Measurements from ENCODE around the gene PKDCC. TPM values are rescaled to one million over a fixed set of nuclear protein-coding genes. Genes with fewer than 3 reads are reported as not detected.

Gene PKDCC
- total RNA-seq, 1 experiment from 2014 or later: 14.8 TPM

GRCh38 chr2:42036940-42037339 is 10.9 kb upstream of the PKDCC start:
- TF ChIP-seq SIN3A (IDR thresholded peaks at IDR 0.05; ENCODE audit: borderline replicate concordance, insufficient read depth, low read depth, low read length) (no peak), TCF7L2 (IDR thresholded peaks at IDR 0.05; ENCODE audit: low read depth, low read length) (no peak), POLR2AphosphoS5 (IDR thresholded peaks at IDR 0.05; ENCODE audit: low read depth, low read length) (no peak)
- TF ChIP-seq, protein P1, sequence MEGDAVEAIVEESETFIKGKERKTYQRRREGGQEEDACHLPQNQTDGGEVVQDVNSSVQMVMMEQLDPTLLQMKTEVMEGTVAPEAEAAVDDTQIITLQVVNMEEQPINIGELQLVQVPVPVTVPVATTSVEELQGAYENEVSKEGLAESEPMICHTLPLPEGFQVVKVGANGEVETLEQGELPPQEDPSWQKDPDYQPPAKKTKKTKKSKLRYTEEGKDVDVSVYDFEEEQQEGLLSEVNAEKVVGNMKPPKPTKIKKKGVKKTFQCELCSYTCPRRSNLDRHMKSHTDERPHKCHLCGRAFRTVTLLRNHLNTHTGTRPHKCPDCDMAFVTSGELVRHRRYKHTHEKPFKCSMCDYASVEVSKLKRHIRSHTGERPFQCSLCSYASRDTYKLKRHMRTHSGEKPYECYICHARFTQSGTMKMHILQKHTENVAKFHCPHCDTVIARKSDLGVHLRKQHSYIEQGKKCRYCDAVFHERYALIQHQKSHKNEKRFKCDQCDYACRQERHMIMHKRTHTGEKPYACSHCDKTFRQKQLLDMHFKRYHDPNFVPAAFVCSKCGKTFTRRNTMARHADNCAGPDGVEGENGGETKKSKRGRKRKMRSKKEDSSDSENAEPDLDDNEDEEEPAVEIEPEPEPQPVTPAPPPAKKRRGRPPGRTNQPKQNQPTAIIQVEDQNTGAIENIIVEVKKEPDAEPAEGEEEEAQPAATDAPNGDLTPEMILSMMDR (IDR thresholded peaks at IDR 0.05): no peak
- TF ChIP-seq, protein P2, sequence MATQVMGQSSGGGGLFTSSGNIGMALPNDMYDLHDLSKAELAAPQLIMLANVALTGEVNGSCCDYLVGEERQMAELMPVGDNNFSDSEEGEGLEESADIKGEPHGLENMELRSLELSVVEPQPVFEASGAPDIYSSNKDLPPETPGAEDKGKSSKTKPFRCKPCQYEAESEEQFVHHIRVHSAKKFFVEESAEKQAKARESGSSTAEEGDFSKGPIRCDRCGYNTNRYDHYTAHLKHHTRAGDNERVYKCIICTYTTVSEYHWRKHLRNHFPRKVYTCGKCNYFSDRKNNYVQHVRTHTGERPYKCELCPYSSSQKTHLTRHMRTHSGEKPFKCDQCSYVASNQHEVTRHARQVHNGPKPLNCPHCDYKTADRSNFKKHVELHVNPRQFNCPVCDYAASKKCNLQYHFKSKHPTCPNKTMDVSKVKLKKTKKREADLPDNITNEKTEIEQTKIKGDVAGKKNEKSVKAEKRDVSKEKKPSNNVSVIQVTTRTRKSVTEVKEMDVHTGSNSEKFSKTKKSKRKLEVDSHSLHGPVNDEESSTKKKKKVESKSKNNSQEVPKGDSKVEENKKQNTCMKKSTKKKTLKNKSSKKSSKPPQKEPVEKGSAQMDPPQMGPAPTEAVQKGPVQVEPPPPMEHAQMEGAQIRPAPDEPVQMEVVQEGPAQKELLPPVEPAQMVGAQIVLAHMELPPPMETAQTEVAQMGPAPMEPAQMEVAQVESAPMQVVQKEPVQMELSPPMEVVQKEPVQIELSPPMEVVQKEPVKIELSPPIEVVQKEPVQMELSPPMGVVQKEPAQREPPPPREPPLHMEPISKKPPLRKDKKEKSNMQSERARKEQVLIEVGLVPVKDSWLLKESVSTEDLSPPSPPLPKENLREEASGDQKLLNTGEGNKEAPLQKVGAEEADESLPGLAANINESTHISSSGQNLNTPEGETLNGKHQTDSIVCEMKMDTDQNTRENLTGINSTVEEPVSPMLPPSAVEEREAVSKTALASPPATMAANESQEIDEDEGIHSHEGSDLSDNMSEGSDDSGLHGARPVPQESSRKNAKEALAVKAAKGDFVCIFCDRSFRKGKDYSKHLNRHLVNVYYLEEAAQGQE (IDR thresholded peaks at IDR 0.05; ENCODE audit: insufficient read depth in 1 of 2, low read depth in 2 of 2, low read length in 1 of 2): no peak
- ChIA-PET POLR2A (no interaction called here), CTCF (no interaction called here)
- ATAC-seq (no peak), DNase-seq (ENCODE audit: low read depth, low spot score) (no peak)
- in situ Hi-C loops (cut with HindIII; ENCODE audit: low pct_unique_long_range_greater_than_20kb, low sequenced_read_pairs) (no loop called here), intact Hi-C loops (cut with micrococcal nuclease; ENCODE audit: unreplicated experiment) (no loop called here)
- H3K9me3 ChIP-seq (ENCODE audit: control insufficient read depth, insufficient read depth, low read depth, low read length): no peaks in the 10 kb centered on the region
- H3K36me3 ChIP-seq (ENCODE audit: control insufficient read depth, insufficient read depth, low read length): no peaks in the 10 kb centered on the region
- no peak overlapping the region for H3K27ac ChIP-seq (ENCODE audit: low read length)
- no peaks in the 10 kb centered on the region for H3K4me1 ChIP-seq (ENCODE audit: control insufficient read depth, insufficient read depth, low read length)
- H3K27me3 ChIP-seq (ENCODE audit: control insufficient read depth, insufficient read depth, low read length): no peaks in the 10 kb centered on the region
- BruUV-seq (replicated peaks): no TSS peak
- H3K4me3 ChIP-seq (ENCODE audit: low read depth in 2 of 2, low read length in 2 of 2): no peak overlapping the region

GRCh38 chr2:42040643-42041278 is 7.1 kb upstream of the PKDCC start:
- Histone ChIP-seq H3K27me3 (ENCODE audit: control insufficient read depth, insufficient read depth, low read length) (no peaks in the 10 kb centered on the region), H3K9me3 (ENCODE audit: control insufficient read depth, insufficient read depth, low read depth, low read length) (no peaks in the 10 kb centered on the region), H3K4me3 (ENCODE audit: low read depth in 2 of 2, low read length in 2 of 2) (no peak overlapping the region), H3K27ac (ENCODE audit: low read length) (no peak overlapping the region), H3K4me1 (ENCODE audit: control insufficient read depth, insufficient read depth, low read length) (peaks cover 3% of the 10 kb centered on the region), H3K36me3 (ENCODE audit: control insufficient read depth, insufficient read depth, low read length) (no peaks in the 10 kb centered on the region)
- ATAC-seq: no peak
- no peak for DNase-seq (ENCODE audit: low read depth, low spot score)
- no peak for TF ChIP-seq SIN3A (IDR thresholded peaks at IDR 0.05; ENCODE audit: borderline replicate concordance, insufficient read depth, low read depth, low read length)
- no TSS peak for BruUV-seq (replicated peaks)
- intact Hi-C loops (cut with micrococcal nuclease; ENCODE audit: unreplicated experiment): no loop called here
- CTCF ChIA-PET: interaction anchor here (0.8 kb wide), 1 partner anchor 23 kb away, joined by 3 read pairs; no protein-coding TSS in a partner anchor
- in situ Hi-C loops (cut with HindIII; ENCODE audit: low pct_unique_long_range_greater_than_20kb, low sequenced_read_pairs): no loop called here
- POLR2A ChIA-PET: no interaction called here

- in situ Hi-C loops (cut with HindIII; ENCODE audit: low pct_unique_long_range_greater_than_20kb, low sequenced_read_pairs) (no loop called here), intact Hi-C loops (cut with micrococcal nuclease; ENCODE audit: unreplicated experiment) (no loop called here)
- no peak for DNase-seq (ENCODE audit: low read depth, low spot score)
- no TSS peak for BruUV-seq (replicated peaks)
- ChIA-PET CTCF (interaction anchor here (0.6 to 0.8 kb wide), 2 partner anchors 23 to 236 kb away, joined by 3 to 8 read pairs; no protein-coding TSS in a partner anchor), POLR2A (no interaction called here)
- Histone ChIP-seq H3K27ac (ENCODE audit: low read length) (no peak overlapping the region), H3K4me3 (ENCODE audit: low read depth in 2 of 2, low read length in 2 of 2) (no peak overlapping the region), H3K9me3 (ENCODE audit: control insufficient read depth, insufficient read depth, low read depth, low read length) (no peaks in the 10 kb centered on the region), H3K4me1 (ENCODE audit: control insufficient read depth, insufficient read depth, low read length) (peaks cover 10% of the 10 kb centered on the region), H3K27me3 (ENCODE audit: control insufficient read depth, insufficient read depth, low read length) (no peaks in the 10 kb centered on the region), H3K36me3 (ENCODE audit: control insufficient read depth, insufficient read depth, low read length) (no peaks in the 10 kb centered on the region)
- TF ChIP-seq, protein P1 (IDR thresholded peaks at IDR 0.05): no peak
- no peak for TF ChIP-seq SIN3A (IDR thresholded peaks at IDR 0.05; ENCODE audit: borderline replicate concordance, insufficient read depth, low read depth, low read length)
- TF ChIP-seq POLR2AphosphoS5 (IDR thresholded peaks at IDR 0.05; ENCODE audit: low read depth, low read length): no peak
- no peak for TF ChIP-seq TCF7L2 (IDR thresholded peaks at IDR 0.05; ENCODE audit: low read depth, low read length)
- TF ChIP-seq, protein P2 (IDR thresholded peaks at IDR 0.05; ENCODE audit: insufficient read depth in 1 of 2, low read depth in 2 of 2, low read length in 1 of 2): no peak
- ATAC-seq: no peak
These were observed 6.3 kb upstream of the PKDCC start for GRCh38 chr2:42041377-42042127.

Measured in Panc1 (cell line).